Smooth muscle cell (in vitro differentiated cells): ENCODE data around the gene ZNF688. TPM values are rescaled to one million over a fixed set of nuclear protein-coding genes. Genes with fewer than 3 reads are reported as not detected.
A peak's percentile ranks its signal among the peaks of the same experiment; 100 is the strongest.

Experiments used
- DNase-seq: peaks from one replicate; lab custom pipeline; 2025; ENCODE audit not compliant: unreplicated experiment; lab: John Stamatoyannopoulos, UW
- H2AFZ ChIP-seq: fragments of 200-600 bp; sonication (generic); 2 replicates; pipeline ENCODE4 v1.6.0; 2016; ENCODE audit warnings: antibody characterized with exemption, low read depth, mild to moderate bottlenecking
- H3F3A ChIP-seq: fragments of 200-600 bp; sonication (generic); 2 replicates; pipeline ENCODE4 v1.6.0; 2017; ENCODE audit warnings: antibody characterized with exemption, low read depth
- H3K27ac ChIP-seq: fragments of 200-600 bp; sonication (generic); 2 replicates; pipeline ENCODE4 v1.5.1; 2016; ENCODE audit warnings: low read depth, mild to moderate bottlenecking
- H3K27me3 ChIP-seq: fragments of 200-600 bp; sonication (generic); 2 replicates; pipeline ENCODE4 v1.6.1; 2016; ENCODE audit warnings: low read depth, mild to moderate bottlenecking
- H3K36me3 ChIP-seq: fragments of 200-600 bp; sonication (generic); 2 replicates; pipeline ENCODE4 v1.5.1; 2016; ENCODE audit warnings: low read depth
- H3K4me1 ChIP-seq: fragments of 200-600 bp; sonication (generic); 2 replicates; pipeline ENCODE4 v1.5.1; 2016; ENCODE audit warnings: low read depth
- H3K4me2 ChIP-seq: fragments of 200-600 bp; sonication (generic); 2 replicates; pipeline ENCODE4 v1.6.0; 2016; ENCODE audit warnings: mild to moderate bottlenecking
- H3K4me3 ChIP-seq: fragments of 200-600 bp; sonication (generic); 2 replicates; pipeline ENCODE4 v1.5.1; 2016; ENCODE audit warnings: mild to moderate bottlenecking
- H3K79me2 ChIP-seq: fragments of 200-600 bp; sonication (generic); 2 replicates; pipeline ENCODE4 v1.6.0; 2016; ENCODE audit warnings: low read depth, mild to moderate bottlenecking
- H3K9ac ChIP-seq: fragments of 200-600 bp; sonication (generic); 2 replicates; pipeline ENCODE4 v1.6.0; 2016; ENCODE audit warnings: low read depth
- H3K9me3 ChIP-seq: fragments of 200-600 bp; sonication (generic); replicated peaks from 2 replicates; pipeline ENCODE4 v1.5.1; 2016; ENCODE audit warnings: low read depth
- H4K20me1 ChIP-seq: fragments of 200-600 bp; sonication (generic); 2 replicates; pipeline ENCODE4 v1.6.0; 2016; ENCODE audit warnings: low read depth
- CTCF ChIP-seq: fragments of 200-600 bp; sonication (generic); IDR thresholded peaks from 2 replicates; pipeline ENCODE4 v1.5.1; 2017; ENCODE audit warnings: borderline replicate concordance, mild to moderate bottlenecking, antibody characterized with exemption; ENCODE audit not compliant: insufficient read depth, poor library complexity, severe bottlenecking
- whole genome bisulfite sequencing: methylation state at CpG from one replicate; pipeline ENCODE4 v1.1.7; 2016; ENCODE audit warnings: low lambda C conversion rate; 5-methylcytosine and 5-hydroxymethylcytosine counted together
- polyA plus RNA-seq: library from polyadenylated mRNA; unstranded; fragments of >200 nt; fragmentation: Nextera tagmentation; extraction: Ambion mirVana; gene quantifications from 2 replicates; pipeline ENCODE4 v1.2.1, GENCODE V29; 2016
- total RNA-seq: library from RNA; depleted of rRNA; stranded (reverse); fragments of >200 nt; gene quantifications from 2 replicates; pipeline ENCODE4 v1.2.3, GENCODE V29; 2014

Gene ZNF688
- total and polyA plus RNA-seq, 2 experiments from 2014 or later = 6.2 to 16.8 TPM

DNA sequence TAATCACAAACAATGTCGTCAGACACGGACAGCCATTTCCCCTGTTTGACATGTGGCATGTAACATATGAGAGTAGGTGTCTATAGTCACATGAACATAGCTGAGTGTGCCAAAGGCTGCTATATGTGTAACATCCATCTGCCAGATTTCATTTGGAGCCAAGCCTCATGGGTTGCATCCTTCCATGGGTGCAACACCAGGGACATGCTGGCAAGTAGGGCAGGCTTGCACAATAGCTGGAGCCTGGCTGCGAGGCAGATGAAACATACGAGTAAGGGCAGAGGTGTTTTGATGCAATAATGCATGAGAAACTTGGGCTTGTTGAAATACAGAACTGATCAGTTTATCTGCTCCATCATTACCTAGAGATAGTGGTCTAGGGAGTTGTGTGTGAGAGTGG is 47.7 kb upstream of the ZNF688 start:
- TF ChIP-seq CTCF = no peak
- H4K20me1 ChIP-seq = no peaks in the 10 kb centered on the region
- DNase-seq = no peak
- H3K36me3 ChIP-seq = no peaks in the 10 kb centered on the region
- no peak overlapping the region for H3K4me2 ChIP-seq
- no peaks in the 10 kb centered on the region for H3K4me1 ChIP-seq
- no peak overlapping the region for H2AFZ ChIP-seq
- H3K79me2 ChIP-seq = no peaks in the 10 kb centered on the region
- 89% methylated on average over 4 of the region's 4 CpGs for WGBS
- no peak overlapping the region for H3K4me3 ChIP-seq
- no peak overlapping the region for H3K9ac ChIP-seq
- no peaks in the 10 kb centered on the region for H3K9me3 ChIP-seq
- no peak overlapping the region for H3K27ac ChIP-seq
- H3F3A ChIP-seq = no peaks in the 10 kb centered on the region
- no peaks in the 10 kb centered on the region for H3K27me3 ChIP-seq

- no peak overlapping the region for H2AFZ ChIP-seq
- no peaks in the 10 kb centered on the region for H3K36me3 ChIP-seq
- no peak overlapping the region for H3K27ac ChIP-seq
- no peaks in the 10 kb centered on the region for H3K27me3 ChIP-seq
- no peaks in the 10 kb centered on the region for H3K9me3 ChIP-seq
- no peak overlapping the region for H3K9ac ChIP-seq
- no peaks in the 10 kb centered on the region for H3K79me2 ChIP-seq
- H3K4me3 ChIP-seq = no peak overlapping the region
- DNase-seq = no peak
- no peaks in the 10 kb centered on the region for H4K20me1 ChIP-seq
- TF ChIP-seq CTCF = peak; percentile 45
- WGBS = 40% methylated on average over 12 of the region's 12 CpGs
- H3K4me2 ChIP-seq = no peak overlapping the region
- no peaks in the 10 kb centered on the region for H3K4me1 ChIP-seq
- no peaks in the 10 kb centered on the region for H3F3A ChIP-seq
Measured at GRCh38 chr16:30615358-30616091, 44.0 kb upstream of the ZNF688 start.

DNA sequence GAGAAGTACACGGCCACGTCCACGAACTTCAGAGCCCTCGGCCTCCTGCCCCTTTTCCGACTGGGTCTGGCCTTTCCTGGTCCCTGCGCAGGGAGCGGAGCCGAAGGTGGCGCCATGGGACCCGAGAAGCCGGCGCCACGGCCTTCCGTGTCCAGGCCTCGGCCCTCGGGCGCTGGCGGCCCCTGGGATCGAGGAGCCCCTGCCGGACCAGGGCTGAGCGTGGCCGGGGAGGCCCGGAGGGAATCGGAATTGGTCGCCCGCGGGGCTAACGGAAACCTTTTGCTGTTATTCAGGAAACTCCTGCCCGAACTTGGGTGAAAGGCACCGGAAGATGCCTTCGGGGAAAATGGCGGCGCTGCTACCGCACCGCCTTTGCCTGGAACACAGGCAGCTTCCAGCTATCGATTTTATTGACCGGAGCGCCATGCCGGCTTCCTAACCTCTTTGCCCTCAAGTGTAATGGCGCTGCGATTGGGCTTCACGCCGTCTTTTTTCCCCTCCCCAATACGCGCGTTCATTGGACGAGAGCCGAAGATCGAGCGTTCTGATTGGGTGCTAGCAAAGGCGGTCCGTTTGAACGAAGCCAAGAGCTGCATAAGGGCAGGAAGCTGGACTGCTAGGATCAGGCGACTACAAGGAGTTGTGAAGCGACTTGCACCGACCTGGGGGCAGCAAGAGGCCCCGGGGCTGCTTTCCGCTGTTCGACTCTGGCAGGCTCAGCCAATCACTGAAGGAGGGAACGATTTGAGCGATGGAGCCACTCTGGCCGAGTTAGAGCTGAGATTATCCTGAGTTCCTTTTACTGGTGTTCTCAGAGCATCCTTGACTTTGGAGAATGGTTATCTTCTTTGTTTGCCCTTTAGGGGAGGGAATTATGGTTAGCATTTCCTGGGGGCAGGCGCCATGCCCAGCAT is 38.7 kb upstream of the ZNF688 start, which contains the start of gene ZNF689:
TSS of gene ZNF689 (minus strand) at position 464 of the 914 bp plus-strand sequence. CDS start at position 116, 348 bp downstream.
- Histone ChIP-seq H2AFZ (peak within 1 kb of the TSS; percentile 83), H4K20me1 (no peaks in the 10 kb centered on the region), H3K27me3 (no peaks in the 10 kb centered on the region), H3K4me1 (no peaks in the 10 kb centered on the region), H3K9me3 (no peaks in the 10 kb centered on the region), H3K79me2 (peaks cover 26% of the 10 kb centered on the region), H3K9ac (peak within 1 kb of the TSS; percentile 84), H3K36me3 (no peaks in the 10 kb centered on the region), H3K27ac (peak within 1 kb of the TSS; percentile 53), H3K4me3 (peak within 1 kb of the TSS; percentile 66), H3F3A (no peaks in the 10 kb centered on the region), H3K4me2 (peak within 1 kb of the TSS; percentile 88)
- no peak for TF ChIP-seq CTCF
- WGBS = under 1% methylated on average over 61 of the region's 63 CpGs
- DNase-seq = peak; percentile 75
